ENCODE data around the gene EEFSEC.

Gene EEFSEC

DNA sequence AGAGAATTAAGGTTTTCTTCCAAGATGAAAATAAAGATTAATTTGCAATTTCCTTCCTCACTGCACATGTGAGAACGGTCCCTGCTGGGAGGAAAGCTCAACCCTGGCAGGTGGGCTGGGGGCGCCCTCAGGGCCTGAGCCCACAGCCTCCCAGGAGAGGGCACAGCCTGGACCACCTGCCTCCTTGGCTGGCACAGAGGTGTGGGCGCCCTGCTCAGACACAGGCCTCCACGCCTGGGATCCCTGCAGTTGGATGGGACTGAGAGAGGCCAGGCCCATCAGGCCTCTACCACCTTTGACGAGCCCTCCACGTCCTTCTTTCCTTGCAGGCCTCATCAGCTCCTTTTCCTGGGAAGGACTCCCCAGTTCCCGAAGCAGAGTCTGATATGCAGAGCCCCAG lies 267.0 kb downstream of the EEFSEC start:
- ChIA-PET POLR2A (ENCODE audit: low non-redundant PET) (no interaction called here), CTCF (interaction anchor here (0.8 kb wide), 1 partner anchor 426 kb away, joined by 4 read pairs; no protein-coding TSS in a partner anchor)
- H3K27ac ChIP-seq = no peak overlapping the region
- TF ChIP-seq, protein P1, sequence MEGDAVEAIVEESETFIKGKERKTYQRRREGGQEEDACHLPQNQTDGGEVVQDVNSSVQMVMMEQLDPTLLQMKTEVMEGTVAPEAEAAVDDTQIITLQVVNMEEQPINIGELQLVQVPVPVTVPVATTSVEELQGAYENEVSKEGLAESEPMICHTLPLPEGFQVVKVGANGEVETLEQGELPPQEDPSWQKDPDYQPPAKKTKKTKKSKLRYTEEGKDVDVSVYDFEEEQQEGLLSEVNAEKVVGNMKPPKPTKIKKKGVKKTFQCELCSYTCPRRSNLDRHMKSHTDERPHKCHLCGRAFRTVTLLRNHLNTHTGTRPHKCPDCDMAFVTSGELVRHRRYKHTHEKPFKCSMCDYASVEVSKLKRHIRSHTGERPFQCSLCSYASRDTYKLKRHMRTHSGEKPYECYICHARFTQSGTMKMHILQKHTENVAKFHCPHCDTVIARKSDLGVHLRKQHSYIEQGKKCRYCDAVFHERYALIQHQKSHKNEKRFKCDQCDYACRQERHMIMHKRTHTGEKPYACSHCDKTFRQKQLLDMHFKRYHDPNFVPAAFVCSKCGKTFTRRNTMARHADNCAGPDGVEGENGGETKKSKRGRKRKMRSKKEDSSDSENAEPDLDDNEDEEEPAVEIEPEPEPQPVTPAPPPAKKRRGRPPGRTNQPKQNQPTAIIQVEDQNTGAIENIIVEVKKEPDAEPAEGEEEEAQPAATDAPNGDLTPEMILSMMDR (conservative IDR thresholded peaks at IDR 0.05; ENCODE audit: low read depth) = no peak
- DNase-seq (ENCODE audit: low spot score) = no peak

DNA sequence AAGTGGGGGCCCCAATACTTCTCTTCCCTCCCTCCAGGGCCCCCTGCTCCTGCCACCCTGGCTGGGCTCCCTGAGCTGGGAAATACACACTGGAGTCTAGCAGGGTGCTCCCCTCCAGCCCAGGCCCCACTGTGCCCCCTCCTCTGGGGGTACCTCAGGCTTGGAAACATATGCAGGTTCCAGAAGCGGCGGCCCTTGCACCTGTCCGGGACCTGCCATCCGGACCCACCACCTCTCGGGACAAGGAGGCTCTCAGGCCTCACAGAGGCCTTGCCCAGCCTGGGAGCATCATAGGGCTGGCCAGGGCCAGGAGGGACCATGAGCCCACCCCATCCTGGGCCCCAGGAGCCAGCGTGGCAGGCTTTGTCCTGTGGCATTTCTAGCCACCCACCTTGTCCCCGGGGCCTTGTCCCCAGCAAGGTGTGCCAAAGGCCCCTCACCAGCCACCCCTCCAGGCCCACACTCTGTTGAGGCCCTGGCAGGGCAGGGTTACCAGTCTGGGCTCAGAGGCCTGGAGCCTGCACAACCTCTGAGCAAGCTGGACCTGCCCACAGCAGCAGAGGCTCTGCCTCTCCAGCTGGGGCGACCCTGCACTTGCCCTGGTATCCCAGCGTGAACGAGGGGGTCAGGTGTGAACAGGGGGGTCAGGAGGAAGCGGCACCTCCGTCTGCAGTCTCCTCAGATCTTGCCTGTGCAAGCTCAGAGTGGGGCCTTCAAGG lies 267.6 kb downstream of the EEFSEC start:
- TF ChIP-seq, protein P1 (conservative IDR thresholded peaks at IDR 0.05; ENCODE audit: low read depth) = no peak
- CTCF ChIA-PET = interaction anchor here (0.8 kb wide), 1 partner anchor 425 kb away, joined by 4 read pairs; no protein-coding TSS in a partner anchor

DNA sequence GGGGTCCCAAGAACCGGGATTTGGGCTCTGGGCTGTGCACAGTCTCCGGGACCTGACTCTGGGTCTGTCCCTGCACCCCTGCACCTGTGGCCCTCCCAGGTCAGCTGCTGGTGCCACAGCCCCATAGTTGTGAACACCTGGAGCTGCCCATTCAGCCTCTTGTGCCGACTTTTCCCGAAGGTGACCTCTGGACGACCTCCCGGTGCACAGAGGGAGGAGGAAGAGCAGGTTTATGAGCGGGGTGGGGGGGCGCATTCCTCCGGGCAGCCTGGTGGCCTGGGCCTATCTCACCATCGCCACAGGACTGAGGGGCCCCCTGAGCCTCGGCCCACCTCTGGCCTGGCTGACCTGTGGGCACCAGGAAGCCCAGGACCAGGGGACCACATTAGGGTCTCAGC lies 268.2 kb downstream of the EEFSEC start:
- POLR2A ChIA-PET (ENCODE audit: low non-redundant PET) = no interaction called here
- TF ChIP-seq, protein P1 (conservative IDR thresholded peaks at IDR 0.05; ENCODE audit: low read depth) = no peak
- CTCF ChIA-PET = interaction anchor here (1.1 kb wide), 1 partner anchor 115 kb away, joined by 3 read pairs; no protein-coding TSS in a partner anchor
- no peak overlapping the region for H3K27ac ChIP-seq
- DNase-seq (ENCODE audit: low spot score) = no peak

More for the DNA sequence above, 267.6 kb downstream of the EEFSEC start:
- H3K27ac ChIP-seq = no peak overlapping the region
- DNase-seq (ENCODE audit: low spot score) = no peak
- POLR2A ChIA-PET (ENCODE audit: low non-redundant PET) = no interaction called here

DNA sequence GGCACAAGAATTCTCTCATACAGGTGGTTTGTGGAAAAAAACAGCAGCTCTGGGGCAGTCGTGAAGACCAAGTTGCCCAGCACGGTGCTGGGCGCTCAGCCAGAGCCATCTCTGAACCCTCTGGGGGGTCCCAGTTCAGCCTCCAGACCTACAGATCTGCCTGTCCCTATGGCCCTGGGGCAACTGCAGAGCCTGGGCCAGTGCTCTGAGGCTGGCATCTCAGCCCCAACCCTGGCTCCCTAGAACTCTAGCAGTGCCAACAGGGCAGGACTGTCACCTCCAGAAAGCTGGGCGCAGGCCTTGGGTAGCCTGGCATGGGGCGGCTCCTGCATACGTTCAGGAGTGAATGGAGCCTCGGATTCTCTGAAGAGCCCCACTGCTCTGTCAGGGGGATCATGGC lies 268.7 kb downstream of the EEFSEC start:
- TF ChIP-seq, protein P1 (conservative IDR thresholded peaks at IDR 0.05; ENCODE audit: low read depth) = no peak
- ChIA-PET POLR2A (ENCODE audit: low non-redundant PET) (no interaction called here), CTCF (interaction anchor here (1.1 kb wide), 1 partner anchor 115 kb away, joined by 3 read pairs; no protein-coding TSS in a partner anchor)
- no peak for DNase-seq (ENCODE audit: low spot score)
- no peak overlapping the region for H3K27ac ChIP-seq

DNA sequence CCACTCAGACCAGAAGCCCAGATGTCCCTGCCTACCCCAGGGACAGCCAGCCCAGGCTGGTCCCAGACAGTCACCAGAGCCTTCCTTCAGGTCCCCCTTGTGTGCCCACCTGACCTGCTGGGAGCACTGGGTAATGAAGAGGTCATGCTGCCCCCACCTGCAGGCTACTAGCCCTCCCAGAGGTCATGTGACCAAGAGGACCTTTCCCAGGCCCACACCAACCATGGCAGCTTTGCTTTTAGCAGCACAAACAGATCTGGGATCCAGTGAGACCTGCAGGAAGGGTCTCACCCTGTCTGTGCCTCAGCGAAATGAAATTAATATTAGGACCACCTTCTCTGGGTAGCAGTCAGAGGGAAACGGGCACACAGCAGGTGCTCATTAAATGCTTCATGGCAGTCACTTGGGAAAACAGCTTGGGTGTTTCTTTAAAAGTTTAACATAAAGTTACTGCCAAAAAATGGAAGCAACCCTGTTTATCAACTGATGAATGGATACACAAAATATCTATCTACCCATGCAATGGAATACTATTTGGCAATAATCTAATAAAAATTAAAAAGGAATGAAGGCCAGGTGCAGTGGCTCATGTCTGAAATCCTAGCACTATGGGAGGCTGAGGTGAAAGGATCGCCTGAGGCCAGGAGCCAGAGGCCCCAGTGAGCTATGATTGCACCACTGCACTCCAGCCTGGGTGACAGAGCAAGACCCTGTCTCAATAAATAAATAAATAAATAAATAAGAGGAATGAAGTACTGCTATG lies 269.7 kb downstream of the EEFSEC start:
- no peak overlapping the region for H3K27ac ChIP-seq
- CTCF ChIA-PET = interaction anchor here (0.6 kb wide), 1 partner anchor 195 kb away, joined by 3 read pairs; no protein-coding TSS in a partner anchor
- POLR2A ChIA-PET (ENCODE audit: low non-redundant PET) = no interaction called here
- TF ChIP-seq, protein P1 (conservative IDR thresholded peaks at IDR 0.05; ENCODE audit: low read depth) = no peak
- no peak for DNase-seq (ENCODE audit: low spot score)

DNA sequence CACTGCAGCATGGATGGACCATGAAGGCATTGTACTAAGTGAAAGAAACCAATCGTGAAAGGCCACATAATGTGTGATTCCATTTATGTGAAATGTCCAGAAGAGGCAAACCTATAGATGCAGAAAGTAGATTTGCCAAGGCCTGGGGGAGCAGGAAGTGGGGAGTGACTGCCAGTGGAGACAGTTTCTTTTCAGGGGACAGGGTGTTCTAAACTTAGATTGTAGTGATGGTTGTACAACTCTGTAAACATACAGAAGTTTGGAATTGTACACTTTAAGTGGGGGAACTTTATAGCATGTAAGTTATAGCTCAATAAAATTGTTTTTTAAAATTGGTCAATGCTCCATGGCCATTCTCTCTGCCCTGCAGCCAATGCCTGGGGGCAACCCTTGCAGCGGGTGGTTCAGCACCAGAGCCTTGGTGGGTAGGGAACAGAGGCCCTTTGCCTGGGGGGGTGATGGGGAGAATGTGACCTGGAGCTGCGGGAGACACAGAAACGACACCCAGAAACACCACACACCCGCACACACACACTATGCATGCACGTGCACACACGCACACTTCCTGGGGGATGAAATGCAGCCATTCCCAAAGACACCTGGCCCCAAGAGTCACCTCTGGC lies 270.4 kb downstream of the EEFSEC start:
- H3K27ac ChIP-seq = no peak overlapping the region
- no peak for DNase-seq (ENCODE audit: low spot score)
- POLR2A ChIA-PET (ENCODE audit: low non-redundant PET) = no interaction called here
- CTCF ChIA-PET = interaction anchor here (0.6 kb wide), 1 partner anchor 194 kb away, joined by 3 read pairs; no protein-coding TSS in a partner anchor
- TF ChIP-seq, protein P1 (conservative IDR thresholded peaks at IDR 0.05; ENCODE audit: low read depth) = no peak

Data from RWPE1 (cell line).